NCI-H1417 (cell line): ENCODE measurements around the gene LRRC3C.
"Not testable (repeated sequence)": the region's sequence is repeated elsewhere in the genome, so short reads cannot be mapped to it uniquely, and the experiment has no call there.

ENCODE experiments used
- DNase-seq, 3 experiments: peaks; one replicate each; lab custom pipeline; 2025; lab: John Stamatoyannopoulos, UW

The LRRC3C gene

GRCh38 chr17:39924691-39925055 is 2.9 kb upstream of the LRRC3C start:
- no peak for DNase-seq

- no peak for DNase-seq
These were observed 2.0 kb upstream of the LRRC3C start for GRCh38 chr17:39925282-39926134.

GRCh38 chr17:39926135-39926587 is 1.4 kb upstream of the LRRC3C start:
- no peak for DNase-seq

- peak in 2 of 3 experiments; percentile 60 to 61 for DNase-seq
These were observed 888 bp upstream of the LRRC3C start for GRCh38 chr17:39926588-39927100.

GRCh38 chr17:39927929-39928857 is 661 bp downstream of the LRRC3C start:
- DNase-seq = no peak

- no peak for DNase-seq
These were observed 1.5 kb downstream of the LRRC3C start for GRCh38 chr17:39928858-39929645.

GRCh38 chr17:39929646-39930407 is 2.3 kb downstream of the LRRC3C start:
- DNase-seq = no peak

GRCh38 chr17:39933912-39934311 is 6.4 kb downstream of the LRRC3C start:
- DNase-seq = no peak

- DNase-seq = no peak
These were observed 6.8 kb downstream of the LRRC3C start for GRCh38 chr17:39934324-39934723.

- DNase-seq = no peak
These were observed 8.4 kb downstream of the LRRC3C start for GRCh38 chr17:39935909-39936308.

GRCh38 chr17:39937447-39937846 is 9.9 kb downstream of the LRRC3C start:
- no peak for DNase-seq

GRCh38 chr17:39938140-39938869 is 10.8 kb downstream of the LRRC3C start:
- DNase-seq = no peak

- peak in 1 of 3 experiments; percentile 50 for DNase-seq
These were observed 11.6 kb downstream of the LRRC3C start for GRCh38 chr17:39939106-39939505.

- peak in 2 of 3 experiments; percentile 14 to 53 for DNase-seq
These were observed 12.3 kb downstream of the LRRC3C start for GRCh38 chr17:39939588-39940419.

- DNase-seq = no peak
These were observed 16.3 kb downstream of the LRRC3C start for GRCh38 chr17:39943702-39944392.

- no peak for DNase-seq
These were observed 16.8 kb downstream of the LRRC3C start for GRCh38 chr17:39944393-39944711.

- DNase-seq = no peak
These were observed 19.2 kb downstream of the LRRC3C start for GRCh38 chr17:39946551-39947330.

GRCh38 chr17:39948489-39948828 is 20.9 kb downstream of the LRRC3C start:
- DNase-seq = not testable (repeated sequence)
